ENCODE results near the gene SMCR8.
"Not testable (repeated sequence)": the region's sequence is repeated elsewhere in the genome, so short reads cannot be mapped to it uniquely, and the experiment has no call there.

Gene SMCR8

GRCh38 chr17:18361837-18362697 is 47.0 kb downstream of the SMCR8 start:
- DNase-seq (ENCODE audit: low read depth in 2 of 2): no peak

DNA sequence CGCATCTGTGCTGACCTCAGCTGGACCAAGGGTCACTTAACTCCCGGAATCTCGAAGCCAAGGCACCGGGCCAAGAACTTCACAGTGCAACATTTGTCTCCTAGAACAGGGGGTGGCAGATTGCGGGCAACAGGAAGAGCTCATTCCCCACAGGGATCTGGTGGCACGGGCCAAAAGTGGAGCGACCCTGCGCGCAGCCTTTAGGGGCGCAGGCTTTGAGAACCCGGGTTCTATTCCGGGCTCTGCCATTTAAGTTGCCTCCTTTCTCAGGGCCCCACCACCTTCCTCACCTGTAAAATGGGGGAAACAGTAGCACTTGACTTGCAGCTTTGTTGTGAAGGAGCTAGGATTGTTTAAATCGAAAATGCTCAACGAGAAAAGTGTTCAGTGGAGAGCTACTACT is 47.6 kb downstream of the SMCR8 start:
- DNase-seq (ENCODE audit: low read depth in 2 of 2): no peak

DNA sequence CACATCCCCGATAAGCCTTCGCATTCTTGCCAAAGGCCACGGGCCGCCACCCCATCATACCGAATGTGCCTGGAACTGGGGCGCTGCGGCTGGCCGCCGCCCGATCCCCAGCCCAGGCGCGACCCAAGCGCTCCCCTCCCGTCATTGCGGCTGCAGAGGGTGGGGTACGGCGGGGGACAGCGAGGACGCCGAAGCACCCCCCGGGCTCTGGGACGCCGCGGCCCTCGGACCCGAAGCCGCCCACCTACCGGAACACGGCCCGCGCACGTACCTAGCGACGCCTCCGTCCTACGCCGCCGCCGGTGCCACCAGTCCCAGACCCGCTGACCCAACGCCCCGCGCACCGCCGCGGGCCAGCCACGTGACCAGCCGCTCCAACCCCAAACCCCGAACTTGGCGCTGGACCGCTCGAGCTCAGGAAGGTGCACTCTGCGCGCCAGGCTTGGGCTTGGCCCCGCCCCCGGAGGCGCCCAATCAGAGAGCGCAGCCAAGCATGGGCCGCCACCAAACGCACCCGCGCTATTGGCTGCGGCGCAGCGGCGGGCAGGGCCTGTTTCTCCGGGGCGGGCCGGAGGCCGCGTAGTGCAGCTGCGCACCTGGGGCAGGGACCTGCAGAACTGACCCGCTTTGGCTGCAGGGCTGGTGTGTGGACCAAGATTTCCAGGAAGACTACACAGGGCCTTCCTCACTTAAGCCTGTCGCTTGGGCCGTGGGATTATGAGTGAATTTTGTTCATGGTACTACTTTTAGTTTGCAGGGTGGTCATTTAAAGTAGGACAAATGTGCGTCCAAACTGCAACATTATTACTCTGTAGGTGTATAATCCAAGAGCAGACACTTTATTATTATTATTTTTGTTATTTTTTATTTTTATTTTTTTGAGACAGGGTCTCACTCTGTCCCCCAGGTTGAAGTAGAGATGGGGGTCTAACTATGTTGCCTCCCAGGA is 48.3 kb downstream of the SMCR8 start, which contains the start of gene SHMT1:
Gene SHMT1 (minus strand): TSS at position 450 of the 949 bp plus-strand sequence. CDS start 7,569 bp downstream, outside the sequence.
- DNase-seq (ENCODE audit: low read depth in 2 of 2): peak; percentile 84 to 91

GRCh38 chr17:18364166-18364565 is 49.1 kb downstream of the SMCR8 start:
- DNase-seq (ENCODE audit: low read depth in 2 of 2): no peak

GRCh38 chr17:18368946-18369345 is 53.9 kb downstream of the SMCR8 start:
- DNase-seq (ENCODE audit: low read depth in 2 of 2): no peak

DNA sequence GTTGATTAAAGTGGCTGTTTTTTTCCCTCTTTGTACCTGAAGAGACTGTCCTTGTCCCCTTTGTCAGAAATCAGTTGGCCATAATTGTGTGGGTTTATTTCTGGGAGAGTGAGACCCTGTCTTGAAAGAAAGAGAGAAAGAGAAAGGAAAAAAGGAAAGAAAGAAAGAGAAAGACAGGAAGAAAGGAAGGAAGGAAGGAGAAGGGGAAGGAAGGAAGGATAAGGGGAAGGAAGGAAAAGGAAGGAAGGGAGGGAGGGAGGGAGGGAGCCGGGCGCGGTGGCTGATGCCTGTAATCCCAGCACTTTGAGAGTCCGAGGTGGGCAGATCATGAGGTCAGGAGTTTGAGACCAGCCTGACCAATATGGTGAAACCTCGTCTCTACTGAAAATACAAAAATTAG is 55.7 kb downstream of the SMCR8 start:
- DNase-seq (ENCODE audit: low read depth in 2 of 2): no peak

GRCh38 chr17:18371455-18371854 is 56.4 kb downstream of the SMCR8 start:
- no peak for DNase-seq (ENCODE audit: low read depth in 2 of 2)

DNA sequence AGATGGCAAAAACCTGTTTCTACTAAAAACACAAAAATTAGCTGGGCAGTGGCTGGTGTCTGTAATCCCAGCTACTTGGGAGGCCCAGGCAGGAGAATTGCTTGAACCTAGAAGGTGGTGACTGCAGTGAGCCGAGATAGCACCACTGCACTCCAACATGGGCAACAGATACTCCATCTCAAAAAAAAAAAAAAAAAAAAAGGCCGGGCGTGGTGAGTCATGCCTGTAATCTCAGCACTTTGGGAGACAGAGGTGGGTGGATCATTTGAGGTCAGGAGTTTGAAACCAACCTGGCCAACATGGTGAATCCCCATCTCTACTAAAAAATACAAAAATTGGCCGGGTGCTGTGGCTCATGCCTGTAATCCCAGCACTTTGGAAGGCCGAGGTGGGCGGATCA is 58.1 kb downstream of the SMCR8 start:
- not testable (repeated sequence) for DNase-seq (ENCODE audit: low read depth in 2 of 2)

GRCh38 chr17:18374216-18374615 is 59.1 kb downstream of the SMCR8 start:
- no peak for DNase-seq (ENCODE audit: low read depth in 2 of 2)
